GM12878 (cell line): Measurements from ENCODE around the gene ZNF621.

Experiments
- BHLHE40 ChIP-seq, 2 experiments: fragments of 450-650 bp in 1 of 2; IDR thresholded peaks; 2 replicates each; pipeline ENCODE4 v1.6.1; 2011 to 2017; ENCODE audit warnings: low read depth in 2 of 2, borderline replicate concordance in 1 of 2, improper control_type of control experiment in 1 of 2, low read length in 1 of 2, mild to moderate bottlenecking in 1 of 2
- BMI1 ChIP-seq: fragments of 450-650 bp; IDR thresholded peaks from 2 replicates; pipeline ENCODE4 v1.6.1; 2016; ENCODE audit warnings: mild to moderate bottlenecking, moderate library complexity, borderline replicate concordance
- CEBPB ChIP-seq, 2 experiments: fragments of 150-350 bp in 1 of 2; IDR thresholded peaks; 2 replicates each; pipeline ENCODE4 v1.6.1; 2012 to 2014; ENCODE audit warnings: low read depth in 2 of 2, low read length in 2 of 2, borderline replicate concordance in 1 of 2, inconsistent platforms in 1 of 2
- POLR2AphosphoS5 ChIP-seq: IDR thresholded peaks from 2 replicates; pipeline ENCODE4 v1.6.1; 2011; ENCODE audit warnings: mild to moderate bottlenecking, low read length, inconsistent platforms
- SMC3 ChIP-seq: IDR thresholded peaks from 2 replicates; pipeline ENCODE4 v1.6.1; 2011; ENCODE audit warnings: low read length, improper control_type of control experiment, borderline replicate concordance
- ZSCAN29 ChIP-seq: fragments of 450-650 bp; IDR thresholded peaks from 2 replicates; pipeline ENCODE4 v1.6.1; 2017; ENCODE audit warnings: mild to moderate bottlenecking, moderate library complexity
- ZZZ3 ChIP-seq: IDR thresholded peaks from 2 replicates; pipeline ENCODE4 v1.6.1; 2011; ENCODE audit warnings: low read depth; ENCODE audit not compliant: control insufficient read depth, insufficient read length
- TF ChIP-seq, protein P1 (sequence below), 3 experiments: IDR thresholded peaks in 2 of 3; conservative IDR thresholded peaks in 1 of 3; 2 replicates each; pipeline ENCODE4 v1.5.1; 2011; ENCODE audit warnings: low read depth in 3 of 3, low read length in 3 of 3, mild to moderate bottlenecking in 3 of 3, control low read depth in 2 of 3, moderate library complexity in 2 of 3, inconsistent platforms in 1 of 3, mixed read lengths in 1 of 3; ENCODE audit not compliant: control insufficient read depth in 2 of 3, insufficient read depth in 1 of 3; ENCODE audit errors: extremely low read depth in 1 of 3
- TF ChIP-seq, protein P2 (sequence below): IDR thresholded peaks from 2 replicates; pipeline ENCODE4 v1.6.1; 2012; ENCODE audit warnings: improper control_type of control experiment, low read depth, low read length; ENCODE audit not compliant: insufficient replicate concordance
- TF ChIP-seq, protein P3 (sequence below): fragments of 450-650 bp; IDR thresholded peaks from 2 replicates; pipeline ENCODE4 v1.6.1; 2017; ENCODE audit warnings: mild to moderate bottlenecking

DNA sequence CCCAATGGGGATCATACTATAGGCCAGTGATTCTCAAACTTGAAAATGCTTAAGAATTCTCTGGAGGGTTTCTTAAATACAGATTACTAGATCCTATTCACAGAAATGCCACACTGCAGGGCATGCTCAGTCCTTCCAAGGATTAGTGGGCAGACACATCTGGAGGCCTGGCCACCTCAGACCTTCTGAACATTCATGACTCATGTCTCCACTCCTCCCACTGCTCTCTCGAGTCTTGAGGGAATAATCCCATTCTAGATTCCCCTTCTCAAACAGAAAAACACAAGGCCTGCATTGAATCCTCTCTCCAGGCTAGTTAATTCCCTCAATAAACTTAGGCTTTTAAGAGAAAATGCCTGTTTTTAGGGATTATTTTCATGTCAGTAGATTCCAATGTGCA, 22.1 kb downstream of the ZNF621 start:
- TF ChIP-seq ZSCAN29 = no peak
- TF ChIP-seq, protein P1, sequence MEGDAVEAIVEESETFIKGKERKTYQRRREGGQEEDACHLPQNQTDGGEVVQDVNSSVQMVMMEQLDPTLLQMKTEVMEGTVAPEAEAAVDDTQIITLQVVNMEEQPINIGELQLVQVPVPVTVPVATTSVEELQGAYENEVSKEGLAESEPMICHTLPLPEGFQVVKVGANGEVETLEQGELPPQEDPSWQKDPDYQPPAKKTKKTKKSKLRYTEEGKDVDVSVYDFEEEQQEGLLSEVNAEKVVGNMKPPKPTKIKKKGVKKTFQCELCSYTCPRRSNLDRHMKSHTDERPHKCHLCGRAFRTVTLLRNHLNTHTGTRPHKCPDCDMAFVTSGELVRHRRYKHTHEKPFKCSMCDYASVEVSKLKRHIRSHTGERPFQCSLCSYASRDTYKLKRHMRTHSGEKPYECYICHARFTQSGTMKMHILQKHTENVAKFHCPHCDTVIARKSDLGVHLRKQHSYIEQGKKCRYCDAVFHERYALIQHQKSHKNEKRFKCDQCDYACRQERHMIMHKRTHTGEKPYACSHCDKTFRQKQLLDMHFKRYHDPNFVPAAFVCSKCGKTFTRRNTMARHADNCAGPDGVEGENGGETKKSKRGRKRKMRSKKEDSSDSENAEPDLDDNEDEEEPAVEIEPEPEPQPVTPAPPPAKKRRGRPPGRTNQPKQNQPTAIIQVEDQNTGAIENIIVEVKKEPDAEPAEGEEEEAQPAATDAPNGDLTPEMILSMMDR (IDR thresholded peaks at IDR 0.05 in 2 of 3, conservative IDR thresholded peaks at IDR 0.05 in 1 of 3; ENCODE audit: control insufficient read depth in 2 of 3, extremely low read depth in 1 of 3, insufficient read depth in 1 of 3, low read depth in 3 of 3, low read length in 3 of 3) = no peak
- no peak for TF ChIP-seq BMI1
- TF ChIP-seq BHLHE40 (IDR thresholded peaks at IDR 0.05; ENCODE audit: borderline replicate concordance in 1 of 2, low read depth in 2 of 2, low read length in 1 of 2) = no peak
- TF ChIP-seq POLR2AphosphoS5 = no peak
- TF ChIP-seq ZZZ3 = no peak
- no peak for TF ChIP-seq SMC3
- TF ChIP-seq, protein P2, sequence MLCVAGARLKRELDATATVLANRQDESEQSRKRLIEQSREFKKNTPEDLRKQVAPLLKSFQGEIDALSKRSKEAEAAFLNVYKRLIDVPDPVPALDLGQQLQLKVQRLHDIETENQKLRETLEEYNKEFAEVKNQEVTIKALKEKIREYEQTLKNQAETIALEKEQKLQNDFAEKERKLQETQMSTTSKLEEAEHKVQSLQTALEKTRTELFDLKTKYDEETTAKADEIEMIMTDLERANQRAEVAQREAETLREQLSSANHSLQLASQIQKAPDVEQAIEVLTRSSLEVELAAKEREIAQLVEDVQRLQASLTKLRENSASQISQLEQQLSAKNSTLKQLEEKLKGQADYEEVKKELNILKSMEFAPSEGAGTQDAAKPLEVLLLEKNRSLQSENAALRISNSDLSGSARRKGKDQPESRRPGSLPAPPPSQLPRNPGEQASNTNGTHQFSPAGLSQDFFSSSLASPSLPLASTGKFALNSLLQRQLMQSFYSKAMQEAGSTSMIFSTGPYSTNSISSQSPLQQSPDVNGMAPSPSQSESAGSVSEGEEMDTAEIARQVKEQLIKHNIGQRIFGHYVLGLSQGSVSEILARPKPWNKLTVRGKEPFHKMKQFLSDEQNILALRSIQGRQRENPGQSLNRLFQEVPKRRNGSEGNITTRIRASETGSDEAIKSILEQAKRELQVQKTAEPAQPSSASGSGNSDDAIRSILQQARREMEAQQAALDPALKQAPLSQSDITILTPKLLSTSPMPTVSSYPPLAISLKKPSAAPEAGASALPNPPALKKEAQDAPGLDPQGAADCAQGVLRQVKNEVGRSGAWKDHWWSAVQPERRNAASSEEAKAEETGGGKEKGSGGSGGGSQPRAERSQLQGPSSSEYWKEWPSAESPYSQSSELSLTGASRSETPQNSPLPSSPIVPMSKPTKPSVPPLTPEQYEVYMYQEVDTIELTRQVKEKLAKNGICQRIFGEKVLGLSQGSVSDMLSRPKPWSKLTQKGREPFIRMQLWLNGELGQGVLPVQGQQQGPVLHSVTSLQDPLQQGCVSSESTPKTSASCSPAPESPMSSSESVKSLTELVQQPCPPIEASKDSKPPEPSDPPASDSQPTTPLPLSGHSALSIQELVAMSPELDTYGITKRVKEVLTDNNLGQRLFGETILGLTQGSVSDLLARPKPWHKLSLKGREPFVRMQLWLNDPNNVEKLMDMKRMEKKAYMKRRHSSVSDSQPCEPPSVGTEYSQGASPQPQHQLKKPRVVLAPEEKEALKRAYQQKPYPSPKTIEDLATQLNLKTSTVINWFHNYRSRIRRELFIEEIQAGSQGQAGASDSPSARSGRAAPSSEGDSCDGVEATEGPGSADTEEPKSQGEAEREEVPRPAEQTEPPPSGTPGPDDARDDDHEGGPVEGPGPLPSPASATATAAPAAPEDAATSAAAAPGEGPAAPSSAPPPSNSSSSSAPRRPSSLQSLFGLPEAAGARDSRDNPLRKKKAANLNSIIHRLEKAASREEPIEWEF = no peak
- TF ChIP-seq CEBPB (IDR thresholded peaks at IDR 0.05; ENCODE audit: borderline replicate concordance in 1 of 2, low read depth in 2 of 2, low read length in 2 of 2) = no peak
- TF ChIP-seq, protein P3, sequence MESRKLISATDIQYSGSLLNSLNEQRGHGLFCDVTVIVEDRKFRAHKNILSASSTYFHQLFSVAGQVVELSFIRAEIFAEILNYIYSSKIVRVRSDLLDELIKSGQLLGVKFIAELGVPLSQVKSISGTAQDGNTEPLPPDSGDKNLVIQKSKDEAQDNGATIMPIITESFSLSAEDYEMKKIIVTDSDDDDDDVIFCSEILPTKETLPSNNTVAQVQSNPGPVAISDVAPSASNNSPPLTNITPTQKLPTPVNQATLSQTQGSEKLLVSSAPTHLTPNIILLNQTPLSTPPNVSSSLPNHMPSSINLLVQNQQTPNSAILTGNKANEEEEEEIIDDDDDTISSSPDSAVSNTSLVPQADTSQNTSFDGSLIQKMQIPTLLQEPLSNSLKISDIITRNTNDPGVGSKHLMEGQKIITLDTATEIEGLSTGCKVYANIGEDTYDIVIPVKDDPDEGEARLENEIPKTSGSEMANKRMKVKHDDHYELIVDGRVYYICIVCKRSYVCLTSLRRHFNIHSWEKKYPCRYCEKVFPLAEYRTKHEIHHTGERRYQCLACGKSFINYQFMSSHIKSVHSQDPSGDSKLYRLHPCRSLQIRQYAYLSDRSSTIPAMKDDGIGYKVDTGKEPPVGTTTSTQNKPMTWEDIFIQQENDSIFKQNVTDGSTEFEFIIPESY = no peak
